NCI-H146 (cell line): ENCODE measurements around the gene ADAMTS6.
"Not testable (repeated sequence)": the region's sequence is repeated elsewhere in the genome, so short reads cannot be mapped to it uniquely, and the experiment has no call there.

Experiments used
- DNase-seq: peaks from one replicate; lab custom pipeline; 2025; lab: John Stamatoyannopoulos, UW

The ADAMTS6 gene

GRCh38 chr5:65197531-65198455 is 283.9 kb downstream of the ADAMTS6 start:
- no peak for DNase-seq

GRCh38 chr5:65194871-65195270 is 286.8 kb downstream of the ADAMTS6 start:
- DNase-seq, result no peak

GRCh38 chr5:65192331-65192730 is 289.4 kb downstream of the ADAMTS6 start:
- no peak for DNase-seq

- DNase-seq, result no peak
Observed at GRCh38 chr5:65191554-65192135, 290.1 kb downstream of the ADAMTS6 start.

GRCh38 chr5:65190328-65191053 is 291.2 kb downstream of the ADAMTS6 start:
- no peak for DNase-seq

GRCh38 chr5:65186646-65187227 is 295.0 kb downstream of the ADAMTS6 start:
- no peak for DNase-seq

- no peak for DNase-seq
Observed at GRCh38 chr5:65185468-65185867, 296.3 kb downstream of the ADAMTS6 start.

GRCh38 chr5:65184780-65185179 is 296.9 kb downstream of the ADAMTS6 start:
- DNase-seq, result no peak

- not testable (repeated sequence) for DNase-seq
Observed at GRCh38 chr5:65174231-65174630, 307.5 kb downstream of the ADAMTS6 start.

GRCh38 chr5:65173130-65173525 is 308.6 kb downstream of the ADAMTS6 start:
- DNase-seq, result no peak

GRCh38 chr5:65172486-65173129 is 309.1 kb downstream of the ADAMTS6 start:
- no peak for DNase-seq

- DNase-seq, result no peak
Observed at GRCh38 chr5:65171645-65172044, 310.1 kb downstream of the ADAMTS6 start.

- DNase-seq, result no peak
Observed at GRCh38 chr5:65163698-65164097, 318.0 kb downstream of the ADAMTS6 start.

GRCh38 chr5:65161655-65162054 is 320.1 kb downstream of the ADAMTS6 start:
- no peak for DNase-seq

- DNase-seq, result no peak
Observed at GRCh38 chr5:65157906-65158603, 323.7 kb downstream of the ADAMTS6 start.

GRCh38 chr5:65156933-65157332 is 324.8 kb downstream of the ADAMTS6 start:
- DNase-seq, result no peak

- DNase-seq, result no peak
Observed at GRCh38 chr5:65152131-65152530, 329.6 kb downstream of the ADAMTS6 start.

- DNase-seq, result no peak
Observed at GRCh38 chr5:65151614-65152013, 330.1 kb downstream of the ADAMTS6 start.

- DNase-seq, result no peak
Observed at GRCh38 chr5:65150599-65151304, 331.0 kb downstream of the ADAMTS6 start.

- no peak for DNase-seq
Observed at GRCh38 chr5:65149827-65150226, 331.9 kb downstream of the ADAMTS6 start.
